Activated T-cell treated with anti-CD3 and anti-CD28 coated beads, Interleukin-2, amount 50 U/mL, for 72 hours (primary cell): Measurements from ENCODE around the gene FOXN3. TPM values are rescaled to one million over a fixed set of nuclear protein-coding genes. Genes with fewer than 3 reads are reported as not detected.

Experiments
- ATAC-seq, 2 donors: fragments of 150-1000 bp; cut with Tn5 transposase; replicated peaks in 1 of 2; 2 replicates each; pipeline ENCODE4 v1.10.0; 2021; ENCODE audit warnings: moderate library complexity in 2 of 2, mild to moderate bottlenecking in 1 of 2
- DNase-seq, 2 donors: peaks; one replicate each; pipeline ENCODE4 v3.0.0; 2021 to 2022; ENCODE audit warnings: mixed read lengths in 1 of 2
- H3K27ac Mint-ChIP-seq: one replicate; pipeline ENCODE4 v1.8.0; 2022; ENCODE audit warnings: mild to moderate bottlenecking, moderate library complexity, mixed read lengths
- H3K27me3 Mint-ChIP-seq: one replicate; pipeline ENCODE4 v1.8.0; 2022; ENCODE audit warnings: low read depth, mixed read lengths
- H3K36me3 Mint-ChIP-seq, 2 donors: one replicate each; pipeline ENCODE4 v1.8.0; 2022; ENCODE audit warnings: mixed read lengths in 2 of 2, mild to moderate bottlenecking in 1 of 2; ENCODE audit not compliant: insufficient read depth in 2 of 2
- H3K4me1 Mint-ChIP-seq: one replicate; pipeline ENCODE4 v1.8.0; 2022; ENCODE audit warnings: low read depth, mixed read lengths
- H3K4me3 Mint-ChIP-seq, 2 donors: one replicate each; pipeline ENCODE4 v1.8.0; 2022; ENCODE audit warnings: mild to moderate bottlenecking in 2 of 2, mixed read lengths in 2 of 2, moderate library complexity in 2 of 2
- H3K9me3 Mint-ChIP-seq, 2 donors: one replicate each; pipeline ENCODE4 v1.8.0; 2022; ENCODE audit warnings: mixed read lengths in 2 of 2
- total RNA-seq, 2 donors: library from RNA; stranded (reverse); gene quantifications; one replicate each; pipeline ENCODE4 v1.2.3, GENCODE V29; 2022

The FOXN3 gene
- total RNA-seq, 2 donors from 2014 or later = 154 to 157 TPM

GRCh38 chr14:89339158-89339557 is 77.9 kb downstream of the FOXN3 start:
- no peak overlapping the region for H3K4me3 Mint-ChIP-seq
- no peaks in the 10 kb centered on the region for H3K27me3 Mint-ChIP-seq
- DNase-seq = no peak
- H3K4me1 Mint-ChIP-seq = peaks cover 79% of the 10 kb centered on the region
- peaks cover 4 to 15% of the 10 kb centered on the region in 2 donors for H3K36me3 Mint-ChIP-seq
- no peak for ATAC-seq
- no peak overlapping the region for H3K27ac Mint-ChIP-seq
- no peaks in the 10 kb centered on the region for H3K9me3 Mint-ChIP-seq

GRCh38 chr14:89336338-89336737 is 80.7 kb downstream of the FOXN3 start:
- Mint-ChIP-seq H3K27me3 (no peaks in the 10 kb centered on the region), H3K4me1 (peaks cover 59% of the 10 kb centered on the region), H3K36me3 (peaks cover 6 to 15% of the 10 kb centered on the region in 2 donors), H3K9me3 (no peaks in the 10 kb centered on the region), H3K27ac (no peak overlapping the region), H3K4me3 (no peak overlapping the region)
- no peak for DNase-seq
- peak in 1 of 2 donors; percentile 25 for ATAC-seq

GRCh38 chr14:89332031-89332430 is 85.0 kb downstream of the FOXN3 start:
- no peaks in the 10 kb centered on the region for H3K27me3 Mint-ChIP-seq
- H3K9me3 Mint-ChIP-seq = no peaks in the 10 kb centered on the region
- DNase-seq = no peak
- H3K4me1 Mint-ChIP-seq = peaks cover 38% of the 10 kb centered on the region
- no peak for ATAC-seq
- H3K27ac Mint-ChIP-seq = no peak overlapping the region
- H3K4me3 Mint-ChIP-seq = no peak overlapping the region
- peaks cover 3 to 12% of the 10 kb centered on the region in 2 donors for H3K36me3 Mint-ChIP-seq

GRCh38 chr14:89331398-89331797 is 85.6 kb downstream of the FOXN3 start:
- H3K27me3 Mint-ChIP-seq = no peaks in the 10 kb centered on the region
- peaks cover 3 to 13% of the 10 kb centered on the region in 2 donors for H3K36me3 Mint-ChIP-seq
- peaks cover 38% of the 10 kb centered on the region for H3K4me1 Mint-ChIP-seq
- H3K9me3 Mint-ChIP-seq = no peaks in the 10 kb centered on the region
- H3K27ac Mint-ChIP-seq = no peak overlapping the region
- DNase-seq (no peak), ATAC-seq (no peak)
- H3K4me3 Mint-ChIP-seq = no peak overlapping the region

- peaks cover 4 to 14% of the 10 kb centered on the region in 2 donors for H3K36me3 Mint-ChIP-seq
- peaks cover 42% of the 10 kb centered on the region for H3K4me1 Mint-ChIP-seq
- no peak overlapping the region for H3K4me3 Mint-ChIP-seq
- DNase-seq (no peak), ATAC-seq (no peak)
- peaks cover 0 to under 1% of the 10 kb centered on the region in 2 donors for H3K9me3 Mint-ChIP-seq
- H3K27me3 Mint-ChIP-seq = no peaks in the 10 kb centered on the region
- H3K27ac Mint-ChIP-seq = no peak overlapping the region
These were observed 86.6 kb downstream of the FOXN3 start for GRCh38 chr14:89330236-89331002.

- ATAC-seq (no peak), DNase-seq (no peak)
- peaks cover 4 to 14% of the 10 kb centered on the region in 2 donors for H3K36me3 Mint-ChIP-seq
- peaks cover 53% of the 10 kb centered on the region for H3K4me1 Mint-ChIP-seq
- H3K4me3 Mint-ChIP-seq = no peak overlapping the region
- no peaks in the 10 kb centered on the region for H3K27me3 Mint-ChIP-seq
- no peak overlapping the region for H3K27ac Mint-ChIP-seq
- peaks cover 2% of the 10 kb centered on the region in 2 donors for H3K9me3 Mint-ChIP-seq
These were observed 89.2 kb downstream of the FOXN3 start for GRCh38 chr14:89327771-89328212.

GRCh38 chr14:89325959-89326358 is 91.1 kb downstream of the FOXN3 start:
- ATAC-seq = no peak
- Mint-ChIP-seq H3K36me3 (peaks cover 4 to 21% of the 10 kb centered on the region in 2 donors), H3K4me1 (peaks cover 49% of the 10 kb centered on the region), H3K27ac (no peak overlapping the region), H3K9me3 (peaks cover 2% of the 10 kb centered on the region in 2 donors), H3K4me3 (no peak overlapping the region), H3K27me3 (no peaks in the 10 kb centered on the region)
- no peak for DNase-seq

- no peaks in the 10 kb centered on the region for H3K27me3 Mint-ChIP-seq
- peaks cover 6 to 21% of the 10 kb centered on the region in 2 donors for H3K36me3 Mint-ChIP-seq
- H3K4me1 Mint-ChIP-seq = peaks cover 48% of the 10 kb centered on the region
- H3K9me3 Mint-ChIP-seq = peaks cover 2 to 4% of the 10 kb centered on the region in 2 donors
- DNase-seq (no peak), ATAC-seq (peak; percentile 36 to 62)
- H3K4me3 Mint-ChIP-seq = peak overlapping the region in 1 of 2 donors; percentile 35
- H3K27ac Mint-ChIP-seq = peak overlapping the region; percentile 38
These were observed 91.6 kb downstream of the FOXN3 start for GRCh38 chr14:89325299-89325883.

- DNase-seq (peak in 1 of 2 donors; percentile 17), ATAC-seq (peak; percentile 47 to 73)
- Mint-ChIP-seq H3K27ac (no peak overlapping the region), H3K36me3 (peaks cover 6 to 24% of the 10 kb centered on the region in 2 donors), H3K4me3 (no peak overlapping the region), H3K4me1 (peaks cover 48% of the 10 kb centered on the region), H3K27me3 (no peaks in the 10 kb centered on the region), H3K9me3 (peaks cover 2 to 7% of the 10 kb centered on the region in 2 donors)
These were observed 92.3 kb downstream of the FOXN3 start for GRCh38 chr14:89324501-89325298.

- no peak for DNase-seq
- H3K36me3 Mint-ChIP-seq = peaks cover 11 to 28% of the 10 kb centered on the region in 2 donors
- peaks cover 49% of the 10 kb centered on the region for H3K4me1 Mint-ChIP-seq
- H3K27me3 Mint-ChIP-seq = no peaks in the 10 kb centered on the region
- H3K27ac Mint-ChIP-seq = no peak overlapping the region
- H3K9me3 Mint-ChIP-seq = peaks cover 2 to 16% of the 10 kb centered on the region in 2 donors
- H3K4me3 Mint-ChIP-seq = no peak overlapping the region
- ATAC-seq = no peak
These were observed 96.5 kb downstream of the FOXN3 start for GRCh38 chr14:89320381-89321000.

GRCh38 chr14:89319687-89320086 is 97.3 kb downstream of the FOXN3 start:
- Mint-ChIP-seq H3K27ac (no peak overlapping the region), H3K4me1 (peaks cover 47% of the 10 kb centered on the region), H3K9me3 (peaks cover 0 to 13% of the 10 kb centered on the region in 2 donors), H3K4me3 (no peak overlapping the region), H3K27me3 (no peaks in the 10 kb centered on the region), H3K36me3 (peaks cover 8 to 30% of the 10 kb centered on the region in 2 donors)
- no peak for DNase-seq
- no peak for ATAC-seq

GRCh38 chr14:89317051-89317691 is 99.9 kb downstream of the FOXN3 start:
- peaks cover 10 to 27% of the 10 kb centered on the region in 2 donors for H3K36me3 Mint-ChIP-seq

More at GRCh38 chr14:89317051-89317691, 99.9 kb downstream of the FOXN3 start:
- no peak for ATAC-seq
- H3K27ac Mint-ChIP-seq = peak overlapping the region; percentile 52
- H3K27me3 Mint-ChIP-seq = no peaks in the 10 kb centered on the region
- no peak for DNase-seq
- H3K9me3 Mint-ChIP-seq = peaks cover 0 to 15% of the 10 kb centered on the region in 2 donors
- peaks cover 48% of the 10 kb centered on the region for H3K4me1 Mint-ChIP-seq
- H3K4me3 Mint-ChIP-seq = no peak overlapping the region
